Activated naive CD8-positive, alpha-beta T cell (primary cell): ENCODE data around the gene TFF3.

Source experiments
- H3K27ac Mint-ChIP-seq: one replicate; pipeline ENCODE4 v1.8.0; 2021; ENCODE audit warnings: mixed read lengths
- H3K27me3 Mint-ChIP-seq: one replicate; pipeline ENCODE4 v1.8.0; 2021; ENCODE audit warnings: mixed read lengths
- H3K36me3 Mint-ChIP-seq: one replicate; pipeline ENCODE4 v1.8.0; 2021; ENCODE audit warnings: mixed read lengths
- H3K4me1 Mint-ChIP-seq: one replicate; pipeline ENCODE4 v1.8.0; 2021; ENCODE audit warnings: low read depth, mixed read lengths
- H3K4me3 Mint-ChIP-seq: one replicate; pipeline ENCODE4 v1.8.0; 2021; ENCODE audit warnings: mild to moderate bottlenecking, mixed read lengths
- H3K9me3 Mint-ChIP-seq: one replicate; pipeline ENCODE4 v1.8.0; 2021; ENCODE audit warnings: low read depth, mixed read lengths

TFF3 gene

GRCh38 chr21:42315296-42315891, at the start of gene TFF3:
Gene TFF3 (minus strand): TSS chr21:42315409. CDS start chr21:42315374, 35 bp downstream.
- H3K4me1 Mint-ChIP-seq: peaks cover 2% of the 10 kb centered on the region
- no peak within 1 kb of the TSS for H3K4me3 Mint-ChIP-seq
- no peaks in the 10 kb centered on the region for H3K27me3 Mint-ChIP-seq
- H3K36me3 Mint-ChIP-seq: no peaks in the 10 kb centered on the region
- H3K27ac Mint-ChIP-seq: no peak within 1 kb of the TSS
- no peaks in the 10 kb centered on the region for H3K9me3 Mint-ChIP-seq

- H3K4me1 Mint-ChIP-seq: peaks cover 9% of the 10 kb centered on the region
Observed at GRCh38 chr21:42364304-42364865, 49.2 kb upstream of the TFF3 start.

GRCh38 chr21:42363312-42363711, 48.1 kb upstream of the TFF3 start:
- H3K27ac Mint-ChIP-seq: no peak overlapping the region
- H3K4me1 Mint-ChIP-seq: peaks cover 9% of the 10 kb centered on the region
- no peak overlapping the region for H3K4me3 Mint-ChIP-seq
- no peaks in the 10 kb centered on the region for H3K36me3 Mint-ChIP-seq
- peaks cover 1% of the 10 kb centered on the region for H3K27me3 Mint-ChIP-seq
- H3K9me3 Mint-ChIP-seq: no peaks in the 10 kb centered on the region

More at GRCh38 chr21:42364304-42364865, 49.2 kb upstream of the TFF3 start:
- Mint-ChIP-seq H3K4me3 (no peak overlapping the region), H3K27me3 (peaks cover 1% of the 10 kb centered on the region), H3K9me3 (no peaks in the 10 kb centered on the region), H3K27ac (no peak overlapping the region), H3K36me3 (no peaks in the 10 kb centered on the region)

GRCh38 chr21:42362700-42363099, 47.5 kb upstream of the TFF3 start:
- Mint-ChIP-seq H3K36me3 (no peaks in the 10 kb centered on the region), H3K9me3 (no peaks in the 10 kb centered on the region), H3K4me1 (peaks cover 9% of the 10 kb centered on the region), H3K27ac (no peak overlapping the region), H3K27me3 (peaks cover 1% of the 10 kb centered on the region), H3K4me3 (no peak overlapping the region)

GRCh38 chr21:42362198-42362597, 47.0 kb upstream of the TFF3 start:
- Mint-ChIP-seq H3K4me3 (no peak overlapping the region), H3K36me3 (no peaks in the 10 kb centered on the region), H3K27me3 (peaks cover 1% of the 10 kb centered on the region), H3K9me3 (no peaks in the 10 kb centered on the region), H3K27ac (no peak overlapping the region), H3K4me1 (peaks cover 9% of the 10 kb centered on the region)

GRCh38 chr21:42361286-42361685, 46.1 kb upstream of the TFF3 start:
- Mint-ChIP-seq H3K4me3 (no peak overlapping the region), H3K27ac (no peak overlapping the region), H3K9me3 (no peaks in the 10 kb centered on the region), H3K27me3 (peaks cover 1% of the 10 kb centered on the region), H3K4me1 (peaks cover 9% of the 10 kb centered on the region), H3K36me3 (no peaks in the 10 kb centered on the region)

- no peak overlapping the region for H3K27ac Mint-ChIP-seq
- H3K9me3 Mint-ChIP-seq: no peaks in the 10 kb centered on the region
- peaks cover 1% of the 10 kb centered on the region for H3K27me3 Mint-ChIP-seq
- H3K4me1 Mint-ChIP-seq: peaks cover 9% of the 10 kb centered on the region
- no peaks in the 10 kb centered on the region for H3K36me3 Mint-ChIP-seq
- H3K4me3 Mint-ChIP-seq: no peak overlapping the region
Observed at GRCh38 chr21:42360317-42360716, 45.1 kb upstream of the TFF3 start.

GRCh38 chr21:42358937-42359336, 43.7 kb upstream of the TFF3 start:
- Mint-ChIP-seq H3K4me3 (no peak overlapping the region), H3K27ac (no peak overlapping the region), H3K4me1 (peaks cover 8% of the 10 kb centered on the region), H3K36me3 (peaks cover 3% of the 10 kb centered on the region), H3K9me3 (peaks cover 8% of the 10 kb centered on the region), H3K27me3 (peaks cover 1% of the 10 kb centered on the region)

GRCh38 chr21:42358261-42358660, 43.1 kb upstream of the TFF3 start:
- Mint-ChIP-seq H3K27me3 (peaks cover 1% of the 10 kb centered on the region), H3K4me1 (peaks cover 6% of the 10 kb centered on the region), H3K36me3 (peaks cover 3% of the 10 kb centered on the region), H3K27ac (no peak overlapping the region), H3K4me3 (no peak overlapping the region), H3K9me3 (peaks cover 8% of the 10 kb centered on the region)

- H3K36me3 Mint-ChIP-seq: peaks cover 3% of the 10 kb centered on the region
- peaks cover 2% of the 10 kb centered on the region for H3K4me1 Mint-ChIP-seq
- no peak overlapping the region for H3K4me3 Mint-ChIP-seq
- H3K27ac Mint-ChIP-seq: no peak overlapping the region
- H3K9me3 Mint-ChIP-seq: peaks cover 8% of the 10 kb centered on the region
- H3K27me3 Mint-ChIP-seq: peaks cover 1% of the 10 kb centered on the region
Observed at GRCh38 chr21:42357307-42357706, 42.1 kb upstream of the TFF3 start.

GRCh38 chr21:42356650-42357049, 41.4 kb upstream of the TFF3 start:
- Mint-ChIP-seq H3K27ac (no peak overlapping the region), H3K36me3 (peaks cover 3% of the 10 kb centered on the region), H3K9me3 (peaks cover 8% of the 10 kb centered on the region), H3K27me3 (no peaks in the 10 kb centered on the region), H3K4me1 (no peaks in the 10 kb centered on the region), H3K4me3 (no peak overlapping the region)

GRCh38 chr21:42356046-42356445, 40.8 kb upstream of the TFF3 start:
- Mint-ChIP-seq H3K4me3 (no peak overlapping the region), H3K27me3 (no peaks in the 10 kb centered on the region)

GRCh38 chr21:42353623-42354022, 38.4 kb upstream of the TFF3 start:
- no peak overlapping the region for H3K27ac Mint-ChIP-seq
- H3K4me1 Mint-ChIP-seq: no peaks in the 10 kb centered on the region
- H3K4me3 Mint-ChIP-seq: no peak overlapping the region
- peaks cover 8% of the 10 kb centered on the region for H3K9me3 Mint-ChIP-seq
- H3K27me3 Mint-ChIP-seq: no peaks in the 10 kb centered on the region
- H3K36me3 Mint-ChIP-seq: peaks cover 3% of the 10 kb centered on the region

More at GRCh38 chr21:42356046-42356445, 40.8 kb upstream of the TFF3 start:
- Mint-ChIP-seq H3K36me3 (peaks cover 3% of the 10 kb centered on the region), H3K27ac (no peak overlapping the region), H3K4me1 (no peaks in the 10 kb centered on the region), H3K9me3 (peaks cover 8% of the 10 kb centered on the region)

GRCh38 chr21:42352441-42353095, 37.4 kb upstream of the TFF3 start:
- H3K4me1 Mint-ChIP-seq: no peaks in the 10 kb centered on the region
- no peaks in the 10 kb centered on the region for H3K27me3 Mint-ChIP-seq
- H3K36me3 Mint-ChIP-seq: peaks cover 3% of the 10 kb centered on the region
- H3K27ac Mint-ChIP-seq: no peak overlapping the region
- peaks cover 8% of the 10 kb centered on the region for H3K9me3 Mint-ChIP-seq
- no peak overlapping the region for H3K4me3 Mint-ChIP-seq

GRCh38 chr21:42351626-42352440, 36.6 kb upstream of the TFF3 start:
- Mint-ChIP-seq H3K27me3 (no peaks in the 10 kb centered on the region), H3K36me3 (peaks cover 3% of the 10 kb centered on the region), H3K9me3 (peaks cover 8% of the 10 kb centered on the region), H3K4me3 (no peak overlapping the region), H3K27ac (no peak overlapping the region), H3K4me1 (no peaks in the 10 kb centered on the region)
